HG03457 (cell line): ENCODE data around the gene RNF114.
A peak's percentile ranks its signal among the peaks of the same experiment; 100 is the strongest.
"Not testable (repeated sequence)": the region's sequence is repeated elsewhere in the genome, so short reads cannot be mapped to it uniquely, and the experiment has no call there.

Experiments used
- ATAC-seq: cut with Tn5 transposase; IDR thresholded peaks from one replicate; pipeline ENCODE4 v1.9.1; 2021; ENCODE audit warnings: moderate number of reproducible peaks; ENCODE audit not compliant: unreplicated experiment

Gene RNF114

GRCh38 chr20:49936153-49937026, at the start of gene RNF114:
TSS of gene RNF114 (plus strand) at chr20:49936397. CDS start at chr20:49936413, 16 bp downstream.
- peak; percentile 36 for ATAC-seq

- ATAC-seq = no peak
Measured at GRCh38 chr20:49886571-49887213, 49.5 kb upstream of the RNF114 start.

GRCh38 chr20:49887251-49888211, 48.7 kb upstream of the RNF114 start:
- no peak for ATAC-seq

GRCh38 chr20:49888212-49889000, 47.8 kb upstream of the RNF114 start:
- ATAC-seq = no peak

- no peak for ATAC-seq
Measured at GRCh38 chr20:49889001-49889934, 46.9 kb upstream of the RNF114 start.

- no peak for ATAC-seq
Measured at GRCh38 chr20:49889935-49890333, 46.3 kb upstream of the RNF114 start.

GRCh38 chr20:49890471-49891361, 45.5 kb upstream of the RNF114 start:
- no peak for ATAC-seq

- ATAC-seq = no peak
Measured at GRCh38 chr20:49891476-49892110, 44.6 kb upstream of the RNF114 start.

- no peak for ATAC-seq
Measured at GRCh38 chr20:49892260-49892659, 43.9 kb upstream of the RNF114 start.

- ATAC-seq = no peak
Measured at GRCh38 chr20:49892817-49893216, 43.4 kb upstream of the RNF114 start.

GRCh38 chr20:49893242-49894072, 42.7 kb upstream of the RNF114 start:
- no peak for ATAC-seq

GRCh38 chr20:49894073-49894470, 42.1 kb upstream of the RNF114 start:
- ATAC-seq = no peak

GRCh38 chr20:49895474-49896093, 40.6 kb upstream of the RNF114 start:
- not testable (repeated sequence) for ATAC-seq

GRCh38 chr20:49896204-49896603, 40.0 kb upstream of the RNF114 start:
- ATAC-seq = no peak

- ATAC-seq = no peak
Measured at GRCh38 chr20:49899541-49900383, 36.4 kb upstream of the RNF114 start.
